HEK293 (cell line): ENCODE data around the gene TRAM2.
A peak's percentile ranks its signal among the peaks of the same experiment; 100 is the strongest.

ENCODE experiments used
- CTCF ChIA-PET: fragments of 350-600 bp; formaldehyde crosslinking; extraction: SDS; loops from one replicate; lab custom pipeline; 2021; ENCODE audit warnings: antibody characterized with exemption; lab: Yijun Ruan, JAX
- POLR2A ChIA-PET: fragments of 300-600 bp; formaldehyde crosslinking; extraction: SDS; loops from one replicate; lab custom pipeline; 2020; ENCODE audit warnings: antibody characterized with exemption, inconsistent platforms; lab: Yijun Ruan, JAX
- H3K27ac ChIP-seq: fragments of 200-500 bp; sonication (Bioruptor generic); 2 replicates; pipeline ENCODE4 v1.5.1; 2014; ENCODE audit warnings: low read depth, low read length, control low read depth, inconsistent platforms; ENCODE audit errors: extremely low read depth
- H3K36me3 ChIP-seq, 2 experiments: fragments of 200-500 bp in 1 of 2; sonication (Bioruptor generic) in 1 of 2; 1 replicate in 1 of 2; 2 replicates in 1 of 2; pipeline ENCODE4 v1.5.1; 2014 to 2017; ENCODE audit warnings: inconsistent platforms in 2 of 2, low read length in 2 of 2; ENCODE audit not compliant: control insufficient read depth in 2 of 2, insufficient read depth in 1 of 2
- H3K4me1 ChIP-seq: fragments of 200-500 bp; sonication (Bioruptor generic); 2 replicates; pipeline ENCODE4 v1.5.1; 2014; ENCODE audit warnings: mild to moderate bottlenecking, low read length, inconsistent platforms; ENCODE audit not compliant: control insufficient read depth, insufficient read depth
- H3K4me3 ChIP-seq: 2 replicates; pipeline ENCODE4 v1.5.1; 2011; ENCODE audit warnings: low read depth, mild to moderate bottlenecking, control low read depth, low read length, moderate library complexity
- H3K9me3 ChIP-seq: fragments of 200-500 bp; sonication (Bioruptor generic); 2 replicates; pipeline ENCODE4 v1.5.1; 2014; ENCODE audit warnings: low read depth, low read length, inconsistent platforms; ENCODE audit not compliant: control insufficient read depth, insufficient read depth
- GLIS2 ChIP-seq: fragments of 450-650 bp; formaldehyde crosslinking; IDR thresholded peaks from 2 replicates; pipeline ENCODE4 v1.5.1; 2016; ENCODE audit warnings: missing biosample characterization, missing genetic modification characterization
- KLF17 ChIP-seq: fragments of 450-650 bp; formaldehyde crosslinking; IDR thresholded peaks from 2 replicates; pipeline ENCODE4 v1.5.1; 2016; ENCODE audit warnings: missing biosample characterization, missing genetic modification characterization
- PRDM10 ChIP-seq: fragments of 450-650 bp; formaldehyde crosslinking; IDR thresholded peaks from 2 replicates; pipeline ENCODE4 v1.5.1; 2016; ENCODE audit warnings: missing biosample characterization, missing genetic modification characterization
- SP7 ChIP-seq: fragments of 450-650 bp; formaldehyde crosslinking; IDR thresholded peaks from 2 replicates; pipeline ENCODE4 v1.5.1; 2016; ENCODE audit warnings: missing biosample characterization, missing genetic modification characterization
- ZNF133 ChIP-seq: fragments of 450-650 bp; formaldehyde crosslinking; IDR thresholded peaks from 2 replicates; pipeline ENCODE4 v1.5.1; 2016; ENCODE audit warnings: missing biosample characterization, missing genetic modification characterization
- ZNF248 ChIP-seq: fragments of 450-650 bp; formaldehyde crosslinking; IDR thresholded peaks from 2 replicates; pipeline ENCODE4 v1.5.1; 2017; ENCODE audit warnings: missing biosample characterization, missing genetic modification characterization
- ZNF335 ChIP-seq: fragments of 450-650 bp; formaldehyde crosslinking; conservative IDR thresholded peaks from 2 replicates; pipeline ENCODE4 v1.5.1; 2016; ENCODE audit warnings: missing biosample characterization, missing genetic modification characterization
- ZNF473 ChIP-seq: fragments of 450-650 bp; formaldehyde crosslinking; IDR thresholded peaks from 2 replicates; pipeline ENCODE4 v1.5.1; 2017; ENCODE audit warnings: missing biosample characterization, missing genetic modification characterization
- ZNF664 ChIP-seq: fragments of 450-650 bp; formaldehyde crosslinking; IDR thresholded peaks from 2 replicates; pipeline ENCODE4 v1.5.1; 2016; ENCODE audit warnings: missing biosample characterization, missing genetic modification characterization
- ZNF791 ChIP-seq: fragments of 450-650 bp; formaldehyde crosslinking; IDR thresholded peaks from 2 replicates; pipeline ENCODE4 v1.5.1; 2016; ENCODE audit warnings: missing biosample characterization, missing genetic modification characterization

TRAM2 gene

GRCh38 chr6:52616059-52616690 is 39.3 kb upstream of the TRAM2 start (continued):
- no peak for TF ChIP-seq PRDM10
- TF ChIP-seq, all 188 proteins: peak for 0

- peaks cover 3% of the 10 kb centered on the region; the same call in 1 of the 2 replicates for H3K4me1 ChIP-seq
- no peaks in the 10 kb centered on the region for H3K9me3 ChIP-seq
- CTCF ChIA-PET = interaction anchor here (0.6 to 1.2 kb wide), 3 partner anchors 18 to 197 kb away, joined by 3 to 5 read pairs (median 3); no protein-coding TSS in a partner anchor
- POLR2A ChIA-PET = no interaction called here
- peak; percentile 44 for TF ChIP-seq ZNF335 (tag by site-specific recombination)
- no peak for TF ChIP-seq ZNF473
- TF ChIP-seq, all 188 proteins: peak for 1
- no peaks in the 10 kb centered on the region for H3K36me3 ChIP-seq
- no peak overlapping the region for H3K27ac ChIP-seq
- no peak overlapping the region for H3K4me3 ChIP-seq
These were observed 35.6 kb upstream of the TRAM2 start for GRCh38 chr6:52612336-52613054.

GRCh38 chr6:52611833-52612232 is 35.0 kb upstream of the TRAM2 start:
- CTCF ChIA-PET = interaction anchor here (0.6 to 1.2 kb wide), 3 partner anchors 17 to 196 kb away, joined by 3 to 5 read pairs (median 3); no protein-coding TSS in a partner anchor
- TF ChIP-seq ZNF248 (tag by site-specific recombination) (no peak), ZNF791 (tag by site-specific recombination) (no peak)
- no peaks in the 10 kb centered on the region for H3K36me3 ChIP-seq
- H3K4me3 ChIP-seq = no peak overlapping the region
- no peaks in the 10 kb centered on the region for H3K9me3 ChIP-seq
- POLR2A ChIA-PET = no interaction called here
- H3K27ac ChIP-seq = no peak overlapping the region
- H3K4me1 ChIP-seq = peaks cover 3% of the 10 kb centered on the region; the same call in 1 of the 2 replicates

- CTCF ChIA-PET = interaction anchor here (0.6 to 2.4 kb wide), 2 partner anchors 12 to 65 kb away, joined by 5 to 18 read pairs; no protein-coding TSS in a partner anchor
- H3K27ac ChIP-seq = no peak overlapping the region
- POLR2A ChIA-PET = no interaction called here
These were observed 34.0 kb upstream of the TRAM2 start for GRCh38 chr6:52610745-52611355.

More at GRCh38 chr6:52610745-52611355, 34.0 kb upstream of the TRAM2 start:
- Histone ChIP-seq H3K9me3 (no peaks in the 10 kb centered on the region), H3K4me1 (peaks cover 3% of the 10 kb centered on the region; the same call in 1 of the 2 replicates), H3K4me3 (no peak overlapping the region), H3K36me3 (no peaks in the 10 kb centered on the region)
- TF ChIP-seq KLF17 (0 out of 2 replicates have a peak, but pooled peaks have one; percentile 20), GLIS2 (tag by site-specific recombination) (0 out of 2 replicates have a peak, but pooled peaks have one; percentile 20), SP7 (tag by site-specific recombination) (0 out of 2 replicates have a peak, but pooled peaks have one; percentile 15), ZNF133 (no peak), ZNF664 (tag by site-specific recombination) (no peak)
